ENCODE measurements around the gene PPM1D. TPM values are rescaled to one million over a fixed set of nuclear protein-coding genes. Genes with fewer than 3 reads are reported as not detected.

The PPM1D gene
- total RNA-seq, 1 donor from 2014 or later: 28.7 TPM

GRCh38 chr17:60583008-60583407 lies 17.0 kb upstream of the PPM1D start:
- H3K27me3 ChIP-seq (ENCODE audit: insufficient read depth, low read length): peaks cover 3% of the 10 kb centered on the region
- Mint-ChIP-seq H3K27me3 (ENCODE audit: low read depth, unreplicated experiment) (no peaks in the 10 kb centered on the region), H3K9me3 (ENCODE audit: unreplicated experiment) (no peaks in the 10 kb centered on the region), H3K36me3 (ENCODE audit: low read depth, unreplicated experiment) (no peaks in the 10 kb centered on the region), H3K27ac (ENCODE audit: unreplicated experiment) (no peak overlapping the region), H3K4me3 (ENCODE audit: unreplicated experiment) (no peak overlapping the region), H3K4me1 (ENCODE audit: low read depth, unreplicated experiment) (no peaks in the 10 kb centered on the region)
- no peaks in the 10 kb centered on the region for H3K79me2 ChIP-seq (ENCODE audit: insufficient read depth, low read length)
- no peak overlapping the region for H3K9ac ChIP-seq (ENCODE audit: low read length)
- no peak overlapping the region for H3K4me2 ChIP-seq (ENCODE audit: low read length)
- no peak overlapping the region for H2AFZ ChIP-seq (ENCODE audit: low read depth, low read length)
- TF ChIP-seq CTCF (IDR thresholded peaks at IDR 0.05; ENCODE audit: insufficient read depth, low read depth, low read length) (no peak), EZH2 (IDR thresholded peaks at IDR 0.05; ENCODE audit: insufficient read depth, low read length) (no peak)
- no peak overlapping the region for H3K4me3 ChIP-seq (ENCODE audit: insufficient read depth, low read depth, low read length)
- H4K20me1 ChIP-seq (ENCODE audit: insufficient read depth, low read length): no peaks in the 10 kb centered on the region
- FAIRE-seq: no peak
- no peak overlapping the region for H3K27ac ChIP-seq (ENCODE audit: low read depth, low read length)
- H3K9me3 ChIP-seq (ENCODE audit: insufficient read depth, low read depth, low read length): no peaks in the 10 kb centered on the region
- no peaks in the 10 kb centered on the region for H3K36me3 ChIP-seq (ENCODE audit: insufficient read depth, low read length)
- no peak for DNase-seq (ENCODE audit: low read depth)
- H3K4me1 ChIP-seq (ENCODE audit: insufficient read depth, low read length): no peaks in the 10 kb centered on the region

GRCh38 chr17:60585887-60586286 lies 14.1 kb upstream of the PPM1D start:
- Histone ChIP-seq H3K4me3 (ENCODE audit: insufficient read depth, low read depth, low read length) (no peak overlapping the region), H3K27me3 (ENCODE audit: insufficient read depth, low read length) (peaks cover 3% of the 10 kb centered on the region), H3K4me2 (ENCODE audit: low read length) (no peak overlapping the region), H3K36me3 (ENCODE audit: insufficient read depth, low read length) (no peaks in the 10 kb centered on the region), H3K27ac (ENCODE audit: low read depth, low read length) (no peak overlapping the region), H3K9ac (ENCODE audit: low read length) (no peak overlapping the region), H3K79me2 (ENCODE audit: insufficient read depth, low read length) (no peaks in the 10 kb centered on the region), H4K20me1 (ENCODE audit: insufficient read depth, low read length) (no peaks in the 10 kb centered on the region), H3K4me1 (ENCODE audit: insufficient read depth, low read length) (no peaks in the 10 kb centered on the region), H2AFZ (ENCODE audit: low read depth, low read length) (no peak overlapping the region), H3K9me3 (ENCODE audit: insufficient read depth, low read depth, low read length) (no peaks in the 10 kb centered on the region)
- Mint-ChIP-seq H3K27ac (ENCODE audit: unreplicated experiment) (no peak overlapping the region), H3K4me3 (ENCODE audit: unreplicated experiment) (no peak overlapping the region), H3K9me3 (ENCODE audit: unreplicated experiment) (no peaks in the 10 kb centered on the region), H3K36me3 (ENCODE audit: low read depth, unreplicated experiment) (no peaks in the 10 kb centered on the region), H3K4me1 (ENCODE audit: low read depth, unreplicated experiment) (no peaks in the 10 kb centered on the region), H3K27me3 (ENCODE audit: low read depth, unreplicated experiment) (peaks cover 3% of the 10 kb centered on the region)
- FAIRE-seq (no peak), DNase-seq (ENCODE audit: low read depth) (no peak)
- TF ChIP-seq EZH2 (IDR thresholded peaks at IDR 0.05; ENCODE audit: insufficient read depth, low read length) (no peak), CTCF (IDR thresholded peaks at IDR 0.05; ENCODE audit: insufficient read depth, low read depth, low read length) (no peak)

GRCh38 chr17:60586288-60586974 lies 13.6 kb upstream of the PPM1D start:
- no peaks in the 10 kb centered on the region for H3K9me3 Mint-ChIP-seq (ENCODE audit: unreplicated experiment)
- no peak overlapping the region for H3K27ac ChIP-seq (ENCODE audit: low read depth, low read length)
- no peak overlapping the region for H3K4me2 ChIP-seq (ENCODE audit: low read length)
- H3K4me1 ChIP-seq (ENCODE audit: insufficient read depth, low read length): no peaks in the 10 kb centered on the region
- TF ChIP-seq CTCF (IDR thresholded peaks at IDR 0.05; ENCODE audit: insufficient read depth, low read depth, low read length): no peak
- TF ChIP-seq EZH2 (IDR thresholded peaks at IDR 0.05; ENCODE audit: insufficient read depth, low read length): no peak
- DNase-seq (ENCODE audit: low read depth): no peak
- no peak overlapping the region for H2AFZ ChIP-seq (ENCODE audit: low read depth, low read length)
- H3K27me3 Mint-ChIP-seq (ENCODE audit: low read depth, unreplicated experiment): peaks cover 3% of the 10 kb centered on the region
- no peaks in the 10 kb centered on the region for H4K20me1 ChIP-seq (ENCODE audit: insufficient read depth, low read length)
- no peak for FAIRE-seq
- no peaks in the 10 kb centered on the region for H3K9me3 ChIP-seq (ENCODE audit: insufficient read depth, low read depth, low read length)
- H3K4me1 Mint-ChIP-seq (ENCODE audit: low read depth, unreplicated experiment): no peaks in the 10 kb centered on the region
- peaks cover 3% of the 10 kb centered on the region for H3K27me3 ChIP-seq (ENCODE audit: insufficient read depth, low read length)
- no peaks in the 10 kb centered on the region for H3K36me3 Mint-ChIP-seq (ENCODE audit: low read depth, unreplicated experiment)
- H3K27ac Mint-ChIP-seq (ENCODE audit: unreplicated experiment): no peak overlapping the region
- no peak overlapping the region for H3K4me3 ChIP-seq (ENCODE audit: insufficient read depth, low read depth, low read length)
- H3K79me2 ChIP-seq (ENCODE audit: insufficient read depth, low read length): no peaks in the 10 kb centered on the region
- H3K36me3 ChIP-seq (ENCODE audit: insufficient read depth, low read length): no peaks in the 10 kb centered on the region
- no peak overlapping the region for H3K4me3 Mint-ChIP-seq (ENCODE audit: unreplicated experiment)
- no peak overlapping the region for H3K9ac ChIP-seq (ENCODE audit: low read length)
